GM19463 (cell line): ENCODE measurements around the gene YJU2.
A peak's percentile ranks its signal among the peaks of the same experiment; 100 is the strongest.
"Not testable (repeated sequence)": the region's sequence is repeated elsewhere in the genome, so short reads cannot be mapped to it uniquely, and the experiment has no call there.

Experiments
- ATAC-seq: cut with Tn5 transposase; IDR thresholded peaks from one replicate; pipeline ENCODE4 v1.9.1; 2021; ENCODE audit warnings: mild to moderate bottlenecking, moderate library complexity; ENCODE audit not compliant: unreplicated experiment

Gene YJU2

GRCh38 chr19:4246767-4247593, at the start of gene YJU2:
Gene YJU2 (plus strand): TSS chr19:4247080. CDS start chr19:4247147, 67 bp downstream.
- peak; percentile 85 for ATAC-seq

- no peak for ATAC-seq
Measured at GRCh38 chr19:4197228-4197624, 49.7 kb upstream of the YJU2 start.

DNA sequence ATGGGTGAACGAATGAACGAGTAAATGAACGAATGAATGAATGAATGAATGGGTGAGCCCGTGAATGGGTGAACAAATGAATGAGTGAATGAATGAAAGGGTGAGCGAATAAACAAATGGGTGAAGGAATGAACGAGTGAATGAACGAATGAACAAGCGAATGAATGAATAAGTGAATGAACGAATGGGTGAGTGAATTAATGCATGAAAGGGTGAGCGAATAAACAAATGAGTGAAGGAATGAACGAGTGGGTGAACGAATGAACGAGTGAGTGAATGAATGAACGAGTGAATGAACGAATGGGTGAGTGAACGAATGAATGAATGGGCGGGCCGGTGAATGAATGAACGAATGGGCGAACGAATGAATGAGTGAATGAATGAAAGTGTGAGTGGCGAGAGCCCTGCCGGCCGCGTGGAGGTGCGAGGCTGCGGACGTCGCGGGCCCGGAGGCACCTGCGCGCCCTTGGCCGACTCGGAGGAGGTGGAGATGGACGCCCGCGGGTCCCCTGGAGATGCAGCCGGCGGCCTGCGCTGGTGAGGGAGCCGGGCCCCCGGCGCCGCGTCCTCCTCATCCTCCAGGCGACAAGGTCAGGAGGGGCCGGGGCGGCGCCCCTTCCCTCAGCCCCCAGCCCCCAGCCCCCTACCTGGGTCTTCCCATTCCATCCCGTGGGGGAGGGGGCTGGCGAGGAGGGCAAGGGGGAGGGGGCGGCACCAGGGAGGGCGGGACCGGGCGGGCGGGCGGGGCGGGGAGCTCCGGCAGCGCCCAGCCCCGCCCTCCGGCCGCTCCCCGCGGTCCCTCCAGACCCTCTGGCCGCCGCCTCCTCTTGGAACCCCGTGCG, 49.0 kb upstream of the YJU2 start:
- no peak for ATAC-seq

GRCh38 chr19:4198467-4199126, 48.3 kb upstream of the YJU2 start:
- no peak for ATAC-seq

DNA sequence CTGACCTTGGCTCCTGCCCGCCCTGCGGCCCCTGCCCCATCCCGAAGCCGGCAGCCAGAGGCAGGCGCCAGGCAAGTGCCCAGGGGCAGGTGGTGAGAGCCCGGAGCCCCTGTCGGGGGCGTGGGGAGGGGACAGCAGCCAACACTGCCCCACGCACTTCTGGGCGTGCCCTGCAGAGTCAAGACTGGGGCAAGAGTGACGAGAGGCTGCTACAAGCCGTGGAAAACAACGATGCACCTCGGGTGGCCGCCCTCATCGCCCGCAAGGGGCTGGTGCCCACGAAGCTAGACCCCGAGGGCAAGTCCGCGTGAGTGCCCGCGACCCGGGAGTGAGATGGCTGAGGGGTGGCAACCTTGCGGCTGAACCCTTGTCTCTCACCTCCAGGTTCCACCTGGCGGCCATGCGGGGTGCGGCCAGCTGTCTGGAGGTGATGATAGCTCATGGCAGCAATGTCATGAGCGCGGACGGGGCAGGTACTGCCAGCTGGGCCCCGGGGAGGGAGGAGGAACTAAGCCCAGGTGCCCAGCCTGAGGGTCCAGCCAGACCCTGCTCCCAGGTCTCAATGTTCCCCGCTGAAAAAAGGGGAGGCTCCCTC, 47.1 kb upstream of the YJU2 start:
- ATAC-seq = no peak

DNA sequence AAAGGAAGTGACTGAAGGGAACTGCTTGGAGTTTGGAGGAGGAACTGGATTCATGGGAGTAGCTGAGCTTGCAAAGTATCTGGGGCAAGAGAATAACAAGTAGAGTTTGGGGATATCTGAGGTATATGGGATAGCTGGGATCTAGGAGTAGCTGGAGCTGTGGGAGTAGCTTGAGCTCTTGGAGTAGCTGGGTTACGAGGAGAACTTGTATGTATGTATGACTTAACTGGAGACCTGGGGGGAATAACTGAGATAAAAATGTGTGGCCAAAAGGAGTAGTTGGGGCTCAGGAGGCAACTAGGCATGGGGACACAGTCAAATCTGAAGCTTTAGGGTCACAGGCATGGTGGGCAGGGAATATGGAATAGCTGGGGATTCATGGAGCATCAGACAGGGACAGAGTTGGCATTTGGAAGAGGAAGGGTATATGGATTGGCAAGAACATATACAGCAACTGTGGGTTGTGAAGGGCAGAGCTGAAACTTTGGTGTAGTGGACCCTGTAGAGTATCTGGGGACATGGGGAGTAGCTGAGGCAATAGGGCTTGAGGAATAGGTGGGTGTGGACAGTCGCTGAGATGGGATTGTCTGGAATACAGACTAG, 45.8 kb upstream of the YJU2 start:
- ATAC-seq = no peak

GRCh38 chr19:4201798-4202197, 45.1 kb upstream of the YJU2 start:
- ATAC-seq = no peak

DNA sequence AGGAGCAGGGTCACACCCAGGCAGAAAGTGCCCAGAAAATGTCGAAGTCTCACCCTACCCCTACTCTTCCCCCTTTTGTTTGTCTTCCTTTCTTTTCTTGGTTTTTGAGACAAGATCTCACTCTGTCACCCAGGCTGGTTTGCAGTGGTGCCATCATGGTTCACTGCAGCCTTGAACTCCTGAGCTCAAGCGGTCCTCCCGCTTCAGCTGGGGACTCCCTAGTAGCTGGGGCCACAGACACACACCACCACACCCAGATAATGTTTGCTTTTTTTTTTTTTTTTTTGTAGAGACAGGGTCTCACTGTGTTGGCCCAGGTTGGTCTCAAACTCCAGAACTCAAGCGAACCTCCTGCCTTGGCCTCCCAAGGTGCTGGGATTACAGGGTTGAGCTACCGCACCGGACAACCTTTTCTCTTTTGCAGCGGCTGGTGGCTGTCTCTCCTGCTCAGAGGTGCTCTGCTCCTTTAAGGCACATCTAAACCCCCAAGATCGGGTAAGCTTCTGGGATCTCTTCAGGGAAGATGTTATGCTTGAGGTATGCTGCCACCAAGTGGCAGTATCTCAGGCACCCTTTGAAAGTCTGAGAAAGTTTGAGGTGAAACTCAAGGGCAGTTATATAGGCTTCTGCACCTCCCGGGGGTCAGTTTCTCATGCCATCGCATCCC, 39.9 kb upstream of the YJU2 start:
- no peak for ATAC-seq

- no peak for ATAC-seq
Measured at GRCh38 chr19:4208385-4209094, 38.3 kb upstream of the YJU2 start.

DNA sequence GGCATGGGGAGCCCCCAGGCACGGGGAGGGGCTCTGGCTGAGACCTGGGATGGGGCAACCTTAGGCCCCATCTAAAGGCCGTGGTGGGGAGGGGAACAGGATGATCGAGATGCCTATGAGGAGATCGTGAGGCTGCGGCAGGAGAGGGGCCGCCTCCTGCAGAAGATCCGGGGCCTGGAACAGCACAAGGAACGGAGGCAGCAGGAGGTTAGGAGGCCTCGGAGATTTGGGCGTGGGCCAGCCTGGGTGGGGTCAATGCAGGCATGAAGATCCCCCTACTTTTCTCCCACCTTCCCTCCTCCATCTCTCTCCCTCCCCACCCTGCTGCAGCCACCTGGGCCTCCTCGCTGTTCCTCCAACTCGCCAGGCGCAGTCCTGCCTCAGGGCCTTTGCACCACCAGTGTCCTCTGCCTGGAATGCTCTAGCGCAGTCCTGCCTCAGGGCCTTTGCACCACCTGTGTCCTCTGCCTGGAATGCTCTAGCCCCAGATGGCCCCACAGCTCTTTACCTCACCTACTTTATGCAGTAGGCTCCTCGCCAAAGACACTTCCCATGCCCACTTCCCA, 36.6 kb upstream of the YJU2 start:
- no peak for ATAC-seq

DNA sequence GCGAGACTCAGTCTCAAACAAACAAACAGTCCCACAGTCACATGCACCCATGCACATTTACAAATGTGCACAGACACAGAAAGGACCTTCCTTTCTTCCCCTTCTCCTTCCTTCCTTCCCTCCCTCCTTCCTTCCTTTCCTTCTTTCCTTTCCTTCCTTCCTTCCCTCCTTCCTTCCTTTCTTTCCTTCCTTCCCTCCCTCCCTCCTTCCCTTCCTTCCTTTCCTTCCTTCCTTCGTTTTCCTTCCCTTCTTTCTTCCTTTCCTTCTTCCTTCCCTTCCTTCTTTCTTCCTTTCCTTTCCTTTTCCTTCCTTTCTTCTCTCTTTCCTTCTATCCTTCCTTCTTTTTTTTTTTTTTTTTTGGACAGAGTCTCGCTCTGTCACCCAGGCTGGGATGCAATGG, 33.8 kb upstream of the YJU2 start:
- no peak for ATAC-seq

DNA sequence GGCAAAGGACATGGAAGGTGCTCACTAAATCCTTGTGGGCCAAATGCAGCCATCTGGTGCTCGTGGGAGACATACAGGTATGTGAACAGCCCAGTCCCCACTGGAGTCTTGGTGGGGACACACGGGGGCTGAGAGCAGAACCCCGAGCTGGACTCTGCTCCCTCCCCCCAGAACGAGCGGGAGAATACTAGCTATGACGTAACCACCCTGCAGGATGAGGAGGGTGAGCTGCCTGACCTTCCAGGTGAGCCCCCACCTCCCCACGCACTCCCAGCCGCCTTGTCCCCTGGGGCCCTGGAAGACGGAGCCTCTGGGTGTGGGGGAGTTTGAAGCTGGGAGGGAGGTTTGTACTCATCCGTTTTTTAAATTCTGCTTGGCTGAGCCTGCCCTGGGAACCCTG, 31.1 kb upstream of the YJU2 start:
- ATAC-seq = no peak

DNA sequence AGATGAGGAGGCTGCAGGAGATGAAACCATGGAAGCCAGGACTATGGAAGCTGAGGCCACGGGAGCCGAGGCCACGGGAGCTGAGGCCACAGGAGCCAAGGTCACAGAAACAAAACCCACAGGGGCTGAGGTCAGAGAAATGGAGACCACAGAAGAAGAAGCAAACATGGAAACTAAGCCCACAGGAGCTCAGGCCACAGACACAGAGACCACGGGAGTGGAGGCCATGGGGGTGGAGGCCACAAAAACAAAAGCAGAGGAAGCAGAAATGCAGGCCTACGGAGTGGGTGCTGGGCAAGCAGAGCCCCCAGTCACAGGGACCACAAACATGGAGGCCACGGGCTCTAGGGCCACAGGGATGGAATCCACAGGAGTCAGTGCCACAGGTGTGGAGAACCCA, 30.0 kb upstream of the YJU2 start:
- ATAC-seq = no peak

DNA sequence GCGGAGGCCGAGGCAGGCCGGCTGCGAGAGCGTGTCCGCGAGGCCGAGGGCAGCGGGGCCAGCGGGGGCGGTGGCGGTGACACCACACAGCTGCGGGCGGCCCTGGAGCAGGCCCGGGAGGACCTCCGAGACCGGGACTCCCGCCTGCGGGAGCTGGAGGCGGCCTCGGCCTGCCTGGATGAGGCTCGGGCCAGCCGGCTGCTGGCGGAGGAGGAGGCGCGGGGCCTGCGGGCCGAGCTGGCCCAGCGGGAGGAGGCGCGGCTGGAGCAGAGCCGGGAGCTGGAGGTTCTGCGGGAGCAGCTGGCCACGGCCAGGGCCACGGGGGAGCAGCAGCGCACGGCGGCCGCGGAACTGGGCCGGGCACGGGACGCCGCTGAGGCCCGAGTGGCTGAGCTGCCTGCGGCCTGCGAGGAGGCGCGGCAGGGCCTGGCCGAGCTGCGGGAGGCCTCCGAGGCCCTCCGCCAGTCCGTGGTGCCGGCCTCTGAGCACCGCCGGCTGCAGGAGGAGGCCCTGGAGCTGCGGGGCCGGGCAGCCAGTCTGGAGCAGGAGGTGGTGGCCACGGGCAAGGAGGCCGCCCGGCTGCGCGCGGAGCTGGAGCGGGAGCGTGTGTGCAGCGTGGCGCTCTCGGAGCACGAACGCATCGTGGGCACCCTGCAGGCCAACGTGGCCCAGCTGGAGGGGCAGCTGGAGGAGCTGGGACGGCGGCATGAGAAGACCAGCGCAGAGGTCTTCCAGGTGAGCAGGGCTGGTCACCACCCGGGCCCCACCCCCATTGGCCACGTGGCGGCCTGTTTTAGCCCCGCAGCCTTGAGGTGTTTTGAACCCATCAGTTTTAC, 29.2 kb upstream of the YJU2 start:
- no peak for ATAC-seq

DNA sequence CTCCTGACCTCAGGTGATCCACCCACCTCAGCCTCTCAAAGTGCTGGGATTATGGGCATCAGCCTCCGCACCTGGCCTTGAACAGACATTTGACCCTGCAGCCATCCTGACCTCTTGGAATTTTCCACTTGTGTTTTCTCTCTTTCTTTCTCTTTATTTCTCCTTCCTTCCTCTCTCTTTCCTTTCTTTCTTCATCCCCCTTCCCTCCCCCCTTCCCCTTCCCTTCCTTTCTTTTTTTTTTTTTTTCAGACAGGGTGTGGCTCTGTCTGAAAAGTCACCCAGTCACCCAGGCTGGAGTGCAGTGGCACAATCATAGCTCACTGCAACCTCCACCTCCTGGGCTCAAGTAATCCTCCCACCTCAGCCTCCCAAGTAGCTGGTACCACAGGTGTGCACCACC, 28.4 kb upstream of the YJU2 start:
- ATAC-seq = not testable (repeated sequence)

DNA sequence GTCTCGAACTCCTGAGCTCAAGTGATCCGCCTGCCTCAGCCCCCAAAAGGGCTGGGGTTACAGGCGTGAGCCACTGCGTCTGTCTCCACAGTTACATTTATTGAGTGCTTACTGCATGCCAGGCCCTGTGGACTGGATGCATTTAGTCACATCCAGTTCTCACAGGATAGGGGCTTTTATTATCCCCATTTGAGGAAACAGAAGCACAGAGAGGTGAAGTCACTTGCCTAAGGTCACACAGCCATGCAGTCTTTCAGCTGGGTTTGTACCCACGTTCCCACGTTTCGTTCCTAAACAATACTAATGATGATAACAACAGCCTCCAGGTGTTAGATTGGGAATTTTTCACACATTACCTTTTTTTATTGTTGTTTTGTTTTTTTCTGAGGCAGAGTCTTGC, 26.7 kb upstream of the YJU2 start:
- ATAC-seq = no peak

GRCh38 chr19:4224470-4224869, 22.4 kb upstream of the YJU2 start:
- no peak for ATAC-seq

- no peak for ATAC-seq
Measured at GRCh38 chr19:4225885-4226284, 21.0 kb upstream of the YJU2 start.
